Karpas-422 (cell line): ENCODE measurements around the gene ACTR3. TPM values are rescaled to one million over a fixed set of nuclear protein-coding genes. Genes with fewer than 3 reads are reported as not detected.

Experiments used
- DNase-seq: peaks from one replicate; pipeline ENCODE4 v3.0.0-alpha.2; 2015
- H2AFZ ChIP-seq: fragments of 200-600 bp; sonication (generic); 2 replicates; pipeline ENCODE4 v1.6.1; 2014; ENCODE audit warnings: antibody characterized with exemption, low read length, mixed read lengths
- H3K27ac ChIP-seq: fragments of 200-600 bp; sonication (generic); 2 replicates; pipeline ENCODE4 v1.5.1; 2014; ENCODE audit warnings: mild to moderate bottlenecking, low read length, moderate library complexity
- H3K27me3 ChIP-seq: fragments of 200-600 bp; sonication (generic); 2 replicates; pipeline ENCODE4 v1.6.1; 2014; ENCODE audit warnings: low read length, mixed read lengths
- H3K36me3 ChIP-seq: fragments of 200-600 bp; sonication (generic); 2 replicates; pipeline ENCODE4 v1.6.1; 2014; ENCODE audit warnings: low read length, mixed read lengths; ENCODE audit not compliant: insufficient read depth
- H3K4me1 ChIP-seq: fragments of 200-600 bp; sonication (generic); 2 replicates; pipeline ENCODE4 v1.6.1; 2014; ENCODE audit warnings: mild to moderate bottlenecking, low read length, mixed read lengths
- H3K4me2 ChIP-seq: fragments of 200-600 bp; sonication (generic); 2 replicates; pipeline ENCODE4 v1.6.1; 2014; ENCODE audit warnings: low read length, low read depth, mild to moderate bottlenecking; ENCODE audit not compliant: poor library complexity, severe bottlenecking
- H3K4me3 ChIP-seq: fragments of 200-600 bp; sonication (generic); 2 replicates; pipeline ENCODE4 v1.5.1; 2014; ENCODE audit warnings: mild to moderate bottlenecking, antibody characterized with exemption, low read length, mixed read lengths
- H3K79me2 ChIP-seq: fragments of 200-600 bp; sonication (generic); 2 replicates; pipeline ENCODE4 v1.6.1; 2014; ENCODE audit warnings: mild to moderate bottlenecking, low read length, mixed read lengths
- H3K9ac ChIP-seq: fragments of 200-600 bp; sonication (generic); 2 replicates; pipeline ENCODE4 v1.6.0; 2014; ENCODE audit warnings: low read length
- H3K9me2 ChIP-seq: fragments of 200-600 bp; sonication (generic), shearing (Covaris generic); replicated peaks from 2 replicates; pipeline ENCODE4 v1.6.0; 2014; ENCODE audit warnings: mild to moderate bottlenecking, low read length, moderate library complexity; ENCODE audit not compliant: insufficient read depth
- H3K9me3 ChIP-seq: fragments of 300-700, 200-600 bp; sonication (generic); 2 replicates; pipeline ENCODE4 v1.6.1; 2014; ENCODE audit warnings: low read length, mixed read lengths
- H4K20me1 ChIP-seq: fragments of 200-600 bp; sonication (generic); 2 replicates; pipeline ENCODE4 v1.6.1; 2014; ENCODE audit warnings: mild to moderate bottlenecking, antibody characterized with exemption, low read length, low read depth; ENCODE audit not compliant: insufficient read depth
- total RNA-seq: library from RNA; depleted of rRNA; stranded (reverse); fragments of >200 nt; shearing (Covaris generic); gene quantifications from 2 replicates; pipeline ENCODE4 v1.2.3, GENCODE V29; 2014; ENCODE audit warnings: low replicate concordance

The ACTR3 gene
- total RNA-seq, 1 experiment from 2014 or later: 259 TPM

DNA sequence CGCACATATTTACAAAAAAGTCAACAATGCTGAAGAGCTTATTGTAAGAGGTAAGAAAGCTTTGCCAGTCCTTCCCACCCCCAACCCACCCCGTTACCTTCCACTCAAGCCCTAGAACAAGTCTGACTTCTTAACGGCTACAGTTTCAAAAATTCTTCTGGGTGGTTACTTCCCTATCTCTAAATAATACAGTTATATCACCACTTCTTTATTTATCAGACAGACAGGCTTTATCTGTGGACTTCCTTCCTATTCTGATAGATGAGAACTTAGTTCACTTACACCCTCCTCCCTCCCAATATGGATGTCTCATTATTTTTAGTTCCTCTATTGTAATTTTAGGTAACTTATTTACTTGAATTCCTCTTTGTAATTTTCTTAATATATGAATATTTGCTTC, 26.7 kb upstream of the ACTR3 start:
- Histone ChIP-seq H3K27me3 (no peaks in the 10 kb centered on the region), H3K4me1 (peaks cover 85% of the 10 kb centered on the region), H4K20me1 (no peaks in the 10 kb centered on the region), H3K27ac (peak overlapping the region; percentile 86), H2AFZ (peak overlapping the region; percentile 8; the same call in 1 of the 2 replicates), H3K79me2 (no peaks in the 10 kb centered on the region), H3K36me3 (no peaks in the 10 kb centered on the region), H3K4me2 (peak overlapping the region; percentile 62), H3K9ac (peak overlapping the region; percentile 31), H3K9me3 (no peaks in the 10 kb centered on the region), H3K9me2 (no peaks in the 10 kb centered on the region), H3K4me3 (no peak overlapping the region)
- peak; percentile 74 for DNase-seq

GRCh38 chr2:113867571-113867970, 22.3 kb upstream of the ACTR3 start:
- no peak for DNase-seq
- Histone ChIP-seq H4K20me1 (no peaks in the 10 kb centered on the region), H3K9ac (no peak overlapping the region), H3K27me3 (no peaks in the 10 kb centered on the region), H2AFZ (no peak overlapping the region), H3K79me2 (no peaks in the 10 kb centered on the region), H3K9me2 (no peaks in the 10 kb centered on the region), H3K4me3 (no peak overlapping the region), H3K9me3 (no peaks in the 10 kb centered on the region), H3K36me3 (no peaks in the 10 kb centered on the region), H3K27ac (no peak overlapping the region), H3K4me2 (peak overlapping the region; percentile 1), H3K4me1 (peaks cover 49% of the 10 kb centered on the region)

GRCh38 chr2:113869253-113869652, 20.6 kb upstream of the ACTR3 start:
- Histone ChIP-seq H3K4me1 (peaks cover 35% of the 10 kb centered on the region), H3K27me3 (no peaks in the 10 kb centered on the region), H3K79me2 (no peaks in the 10 kb centered on the region), H3K9me3 (no peaks in the 10 kb centered on the region), H3K9me2 (no peaks in the 10 kb centered on the region), H3K4me2 (no peak overlapping the region), H4K20me1 (no peaks in the 10 kb centered on the region), H3K36me3 (no peaks in the 10 kb centered on the region), H2AFZ (no peak overlapping the region), H3K9ac (no peak overlapping the region), H3K27ac (no peak overlapping the region), H3K4me3 (no peak overlapping the region)
- no peak for DNase-seq

DNA sequence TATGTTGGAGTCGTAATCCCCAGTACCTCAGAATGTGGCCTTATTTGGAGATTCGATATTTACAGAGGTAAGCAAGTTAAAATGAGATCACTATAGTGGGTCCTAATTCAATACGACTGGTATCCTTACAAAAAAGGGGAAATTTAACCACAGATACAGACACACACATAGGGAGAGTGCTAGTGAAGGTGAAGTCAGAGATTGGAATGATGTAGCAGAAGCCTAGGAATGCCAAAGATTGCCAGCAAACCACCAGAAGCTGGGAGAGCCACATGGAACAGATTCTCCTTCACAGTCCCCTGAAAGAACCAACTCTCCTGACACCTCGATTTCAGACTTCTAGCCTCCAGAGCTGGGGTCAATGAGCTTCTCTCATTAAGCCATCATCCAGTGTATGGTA, 17.7 kb upstream of the ACTR3 start:
- Histone ChIP-seq H3K79me2 (no peaks in the 10 kb centered on the region), H3K36me3 (no peaks in the 10 kb centered on the region), H3K27me3 (no peaks in the 10 kb centered on the region), H3K9ac (no peak overlapping the region), H4K20me1 (no peaks in the 10 kb centered on the region), H3K4me3 (no peak overlapping the region), H3K27ac (no peak overlapping the region), H3K4me1 (peaks cover 18% of the 10 kb centered on the region), H3K9me2 (no peaks in the 10 kb centered on the region), H3K9me3 (no peaks in the 10 kb centered on the region), H2AFZ (no peak overlapping the region), H3K4me2 (no peak overlapping the region)
- DNase-seq: no peak

- no peaks in the 10 kb centered on the region for H3K36me3 ChIP-seq
- H2AFZ ChIP-seq: no peak overlapping the region
- no peaks in the 10 kb centered on the region for H3K27me3 ChIP-seq
- no peaks in the 10 kb centered on the region for H3K79me2 ChIP-seq
- H3K9ac ChIP-seq: no peak overlapping the region
- no peaks in the 10 kb centered on the region for H3K9me3 ChIP-seq
- no peaks in the 10 kb centered on the region for H4K20me1 ChIP-seq
- H3K4me1 ChIP-seq: peaks cover 5% of the 10 kb centered on the region
- no peaks in the 10 kb centered on the region for H3K9me2 ChIP-seq
- no peak overlapping the region for H3K27ac ChIP-seq
- H3K4me3 ChIP-seq: no peak overlapping the region
- no peak overlapping the region for H3K4me2 ChIP-seq
- DNase-seq: no peak
Observed at GRCh38 chr2:113873867-113874266, 16.0 kb upstream of the ACTR3 start.

GRCh38 chr2:113875135-113875534, 14.8 kb upstream of the ACTR3 start:
- no peak overlapping the region for H3K4me3 ChIP-seq

DNA sequence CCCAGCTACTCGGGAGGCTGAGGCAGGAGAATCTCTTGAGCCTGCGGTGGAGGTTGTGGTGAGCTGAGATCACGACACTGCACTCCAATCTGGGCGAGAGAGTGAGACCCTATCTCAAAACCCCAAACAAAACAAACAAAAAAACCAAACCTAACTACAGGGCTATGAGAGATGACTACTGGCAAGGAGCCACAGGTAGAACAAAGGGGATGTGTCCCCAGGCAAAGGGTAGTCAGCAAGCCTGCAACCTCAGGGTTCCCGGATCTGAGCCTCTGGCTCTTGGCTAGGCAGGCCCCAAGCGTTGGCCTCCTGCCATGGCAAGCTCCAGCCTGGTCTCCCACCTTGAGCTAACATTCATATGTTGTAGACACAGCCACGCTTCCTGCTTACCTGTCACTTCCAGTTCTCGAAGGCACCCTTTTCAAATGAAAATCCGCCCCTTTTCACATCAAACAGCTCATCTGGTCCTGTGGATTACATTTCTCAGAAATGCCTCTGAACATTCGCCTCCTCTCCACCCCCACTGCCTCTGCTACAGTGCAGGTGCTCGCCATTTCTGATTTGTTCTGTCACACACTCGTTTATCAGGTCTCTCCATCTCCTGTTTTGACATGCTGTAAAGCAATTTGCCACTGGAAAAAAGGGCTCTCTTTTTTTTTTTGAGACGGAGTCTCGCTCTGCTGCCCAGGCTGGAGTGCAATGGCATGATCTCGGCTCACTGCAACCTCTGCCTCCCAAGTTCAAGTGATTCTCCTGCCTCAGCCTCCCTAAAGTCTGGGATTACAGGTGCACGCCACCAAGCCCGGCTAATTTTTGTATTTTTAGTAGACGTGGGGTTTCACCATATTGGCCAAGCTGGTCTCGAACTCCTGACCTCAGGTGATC, 13.1 kb upstream of the ACTR3 start:
- no peaks in the 10 kb centered on the region for H3K36me3 ChIP-seq
- H3K4me3 ChIP-seq: no peak overlapping the region
- H3K4me2 ChIP-seq: no peak overlapping the region
- DNase-seq: no peak
- no peak overlapping the region for H3K27ac ChIP-seq
- H3K4me1 ChIP-seq: peaks cover 8% of the 10 kb centered on the region
- no peaks in the 10 kb centered on the region for H3K27me3 ChIP-seq
- H4K20me1 ChIP-seq: no peaks in the 10 kb centered on the region
- H3K79me2 ChIP-seq: no peaks in the 10 kb centered on the region
- H3K9me3 ChIP-seq: no peaks in the 10 kb centered on the region
- H3K9me2 ChIP-seq: no peaks in the 10 kb centered on the region
- H3K9ac ChIP-seq: no peak overlapping the region
- no peak overlapping the region for H2AFZ ChIP-seq

More at GRCh38 chr2:113875135-113875534, 14.8 kb upstream of the ACTR3 start:
- Histone ChIP-seq H3K36me3 (no peaks in the 10 kb centered on the region), H3K9ac (no peak overlapping the region), H3K9me2 (no peaks in the 10 kb centered on the region), H3K4me1 (peaks cover 8% of the 10 kb centered on the region), H4K20me1 (no peaks in the 10 kb centered on the region), H3K27ac (no peak overlapping the region), H3K27me3 (no peaks in the 10 kb centered on the region), H3K9me3 (no peaks in the 10 kb centered on the region), H3K4me2 (no peak overlapping the region), H2AFZ (no peak overlapping the region), H3K79me2 (no peaks in the 10 kb centered on the region)
- no peak for DNase-seq

GRCh38 chr2:113877711-113878598, 11.9 kb upstream of the ACTR3 start:
- Histone ChIP-seq H3K4me2 (no peak overlapping the region), H3K4me1 (peaks cover 8% of the 10 kb centered on the region), H3K27me3 (no peaks in the 10 kb centered on the region), H3K4me3 (no peak overlapping the region), H3K9ac (no peak overlapping the region), H3K36me3 (no peaks in the 10 kb centered on the region), H3K9me2 (no peaks in the 10 kb centered on the region), H2AFZ (no peak overlapping the region), H3K79me2 (no peaks in the 10 kb centered on the region), H3K9me3 (no peaks in the 10 kb centered on the region), H4K20me1 (no peaks in the 10 kb centered on the region), H3K27ac (no peak overlapping the region)
- DNase-seq: no peak
